K562 (cell line): ENCODE results near the gene SLC2A9.

Source experiments
- CREB1 ChIP-seq, 2 experiments: sonication (generic) in 1 of 2; formaldehyde crosslinking in 1 of 2; IDR thresholded peaks; 2 replicates each; pipeline versions ENCODE4 v1.6.1 to v1.8.0; 2012 to 2022; ENCODE audit warnings: inconsistent platforms in 1 of 2, mild to moderate bottlenecking in 1 of 2, missing genetic modification reagents in 1 of 2, moderate library complexity in 1 of 2
- FOXK2 ChIP-seq, 2 experiments: fragments of 450-650 bp; IDR thresholded peaks in 1 of 2; conservative IDR thresholded peaks in 1 of 2; 2 replicates each; pipeline ENCODE4 v1.6.1; 2016; ENCODE audit warnings: low read depth in 2 of 2, mild to moderate bottlenecking in 1 of 2
- GATAD2A ChIP-seq: fragments of 450-650 bp; IDR thresholded peaks from 2 replicates; pipeline ENCODE4 v1.6.1; 2017
- MED1 ChIP-seq: sonication (generic); formaldehyde crosslinking; IDR thresholded peaks from 2 replicates; pipeline ENCODE4 v1.8.1; 2023; ENCODE audit warnings: missing genetic modification reagents, borderline replicate concordance
- MXD1 ChIP-seq: fragments of 250-450 bp; sonication (Bioruptor Pico); IDR thresholded peaks from 2 replicates; pipeline ENCODE4 v1.8.0; 2021; ENCODE audit warnings: borderline replicate concordance, mild to moderate bottlenecking, moderate library complexity; ENCODE audit not compliant: poor library complexity, severe bottlenecking

GRCh38 chr4:10054571-10055041, 33.3 kb upstream of the SLC2A9 start:
- TF ChIP-seq GATAD2A (no peak), CREB1 (IDR thresholded peaks at IDR 0.05) (no peak), CREB1 (CRISPR knock-in tag; IDR thresholded peaks at IDR 0.05) (no peak), MXD1 (no peak), MED1 (no peak), FOXK2 (conservative IDR thresholded peaks at IDR 0.05 in 1 of 2, IDR thresholded peaks at IDR 0.05 in 1 of 2; ENCODE audit: low read depth in 2 of 2) (no peak)
